Dedifferentiated amniotic fluid mesenchymal stem cell (primary cell): ENCODE measurements around the gene SELENBP1.
A peak's percentile ranks its signal among the peaks of the same experiment; 100 is the strongest.
"Not testable (repeated sequence)": the region's sequence is repeated elsewhere in the genome, so short reads cannot be mapped to it uniquely, and the experiment has no call there.

Source experiments
- DNase-seq: peaks from one replicate; pipeline ENCODE4 v3.0.0-alpha.2; 2016; ENCODE audit errors: extremely low spot score

The SELENBP1 gene

DNA sequence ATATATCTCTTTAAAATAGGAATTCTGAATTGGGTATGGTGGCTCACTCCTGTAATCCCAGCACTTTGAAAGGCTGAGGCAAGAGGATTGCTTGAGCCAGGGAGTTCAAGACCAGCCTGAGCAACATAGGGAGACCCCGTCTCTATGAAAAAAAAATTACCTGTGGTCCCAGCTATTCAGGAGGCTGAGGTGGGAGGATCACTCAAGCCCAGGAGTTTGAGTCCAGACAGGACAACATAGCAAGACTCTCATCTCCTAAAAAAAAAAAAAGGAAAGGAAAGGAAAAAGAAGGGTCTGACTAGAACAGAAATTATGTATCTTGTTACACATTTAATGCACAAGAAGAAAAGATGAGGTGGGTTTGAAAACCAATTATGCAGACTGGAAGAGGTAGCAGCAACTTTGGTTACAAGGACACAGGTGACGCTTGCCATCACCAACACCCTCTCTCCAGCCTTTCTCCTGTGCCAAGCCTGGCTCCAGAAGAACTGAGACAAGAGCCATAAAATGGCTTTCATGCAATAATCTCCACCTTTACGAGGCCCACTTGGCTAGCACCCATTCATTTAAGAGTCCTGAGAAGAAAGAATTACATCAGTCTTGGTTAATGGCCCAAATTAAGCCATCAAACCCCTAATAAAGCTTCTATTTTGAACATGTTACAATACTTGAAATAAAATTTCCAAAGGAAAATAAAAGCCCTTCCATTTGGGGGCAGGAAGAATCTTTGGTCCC lies 4.8 kb upstream of the SELENBP1 start:
- no peak for DNase-seq

DNA sequence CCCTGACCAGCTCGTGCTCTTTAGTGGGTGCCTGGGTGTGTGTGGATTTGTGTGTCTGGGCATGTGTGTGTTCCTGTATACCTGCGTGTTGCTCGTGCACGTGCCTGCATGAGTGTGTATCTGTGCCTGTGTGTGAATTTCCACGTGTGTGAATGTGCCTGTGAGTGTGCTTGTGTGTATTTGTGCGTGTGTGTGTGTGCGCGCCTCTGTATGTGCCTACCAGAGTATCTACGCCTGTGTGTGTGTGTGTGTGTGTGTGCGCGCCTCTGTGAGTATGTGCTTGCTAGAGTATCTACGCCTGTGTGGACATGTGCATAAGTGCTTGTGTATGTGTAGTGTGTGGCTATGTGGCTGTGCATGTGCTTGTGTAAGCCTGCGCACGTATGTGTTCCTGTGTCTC lies 691 bp upstream of the SELENBP1 start:
- DNase-seq = no peak

DNA sequence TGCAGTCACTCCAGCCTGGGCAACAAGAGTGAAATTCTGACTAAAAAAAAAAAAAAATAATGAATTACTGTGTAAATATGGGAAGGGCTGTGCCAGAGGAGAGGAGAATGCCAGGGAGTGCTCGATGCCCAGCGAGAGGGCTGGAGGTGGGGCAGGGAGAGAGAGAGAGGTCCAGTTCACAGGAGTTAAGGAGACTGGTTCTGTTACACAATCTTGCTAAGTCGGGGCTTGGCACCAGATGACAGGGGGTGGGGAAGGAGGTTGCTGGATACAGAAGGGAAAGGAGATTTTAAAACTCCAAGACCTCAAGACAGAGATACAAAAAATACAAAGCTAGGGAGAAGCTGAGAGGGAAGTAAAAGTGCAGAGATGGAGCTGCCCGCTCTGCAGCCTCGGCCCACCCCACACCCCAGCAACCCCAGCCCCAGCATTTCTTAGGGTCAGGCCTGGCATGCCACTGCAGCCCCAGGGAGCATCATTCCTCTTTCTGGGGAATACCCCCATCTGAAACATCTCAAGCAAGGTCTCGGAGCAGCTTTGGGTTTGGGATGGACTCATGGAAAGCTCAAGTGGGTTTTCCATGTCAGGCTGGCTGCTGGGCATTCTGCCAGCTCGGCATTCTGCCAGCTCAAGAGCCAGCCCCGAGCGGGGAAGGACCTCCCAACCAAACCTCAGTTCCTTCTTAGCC lies 991 bp downstream of the SELENBP1 start:
- DNase-seq = no peak

GRCh38 chr1:151370211-151370911 lies 2.1 kb downstream of the SELENBP1 start:
- DNase-seq = no peak

DNA sequence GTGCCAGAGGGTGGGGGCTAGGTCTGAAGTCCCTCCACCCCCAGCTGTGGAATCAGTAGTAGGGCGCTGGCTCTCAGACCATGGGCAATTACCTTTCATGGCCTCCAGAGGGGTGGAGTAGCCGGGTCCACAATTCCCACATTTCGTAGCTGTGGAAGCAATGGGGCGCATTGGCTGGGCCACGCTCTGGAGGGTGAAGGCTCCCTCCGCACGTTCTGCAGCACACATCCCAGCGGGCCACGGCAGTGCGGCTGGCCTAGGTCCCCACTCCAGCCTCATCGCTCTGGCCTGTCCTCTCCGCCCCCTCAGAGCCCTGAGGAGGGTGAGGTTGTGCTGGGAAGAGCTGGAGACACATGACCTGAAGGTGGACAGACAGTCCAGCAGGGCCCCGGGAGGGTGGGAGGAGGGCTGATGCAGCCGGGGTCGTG lies 2.9 kb downstream of the SELENBP1 start:
- no peak for DNase-seq

- DNase-seq = no peak
Measured at GRCh38 chr1:151369302-151369610, 3.2 kb downstream of the SELENBP1 start.

GRCh38 chr1:151368393-151369301 lies 3.9 kb downstream of the SELENBP1 start:
- DNase-seq = no peak

DNA sequence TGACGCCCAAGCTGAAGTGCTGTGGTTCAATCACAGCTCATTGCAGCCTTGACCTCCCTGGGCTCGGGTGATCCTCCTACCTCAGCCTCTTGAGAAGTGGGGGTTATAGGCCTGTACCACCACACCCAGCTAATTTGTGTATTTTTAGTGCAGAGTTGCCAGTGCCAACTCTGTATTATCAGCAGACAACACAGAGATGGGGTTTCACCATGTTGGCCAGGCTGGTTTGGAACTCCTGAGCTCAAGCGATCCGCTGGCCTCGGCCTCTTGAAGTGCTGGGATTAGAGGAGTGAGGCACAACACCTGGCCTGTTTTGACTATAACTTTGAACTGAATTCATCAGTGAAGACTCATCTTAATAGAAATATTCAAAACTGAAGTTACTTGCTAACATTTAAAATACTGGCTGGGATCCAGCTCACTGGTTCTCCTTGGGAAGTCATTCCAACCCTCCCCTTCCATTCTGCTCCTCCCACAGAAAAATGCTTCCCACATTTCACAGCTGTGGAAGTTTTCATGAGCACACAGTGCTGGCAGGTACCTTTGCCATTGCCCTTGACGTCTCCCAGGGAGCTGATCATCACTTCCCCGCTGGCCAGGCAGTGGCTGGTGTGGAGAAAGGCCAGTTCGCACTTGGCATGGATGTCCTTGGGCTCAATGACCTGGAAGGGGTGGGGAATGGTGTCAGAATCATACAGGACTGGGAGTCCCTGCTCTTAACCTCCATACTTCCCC lies 4.7 kb downstream of the SELENBP1 start:
- no peak for DNase-seq

- no peak for DNase-seq
Measured at GRCh38 chr1:151364996-151365395, 7.5 kb downstream of the SELENBP1 start.

DNA sequence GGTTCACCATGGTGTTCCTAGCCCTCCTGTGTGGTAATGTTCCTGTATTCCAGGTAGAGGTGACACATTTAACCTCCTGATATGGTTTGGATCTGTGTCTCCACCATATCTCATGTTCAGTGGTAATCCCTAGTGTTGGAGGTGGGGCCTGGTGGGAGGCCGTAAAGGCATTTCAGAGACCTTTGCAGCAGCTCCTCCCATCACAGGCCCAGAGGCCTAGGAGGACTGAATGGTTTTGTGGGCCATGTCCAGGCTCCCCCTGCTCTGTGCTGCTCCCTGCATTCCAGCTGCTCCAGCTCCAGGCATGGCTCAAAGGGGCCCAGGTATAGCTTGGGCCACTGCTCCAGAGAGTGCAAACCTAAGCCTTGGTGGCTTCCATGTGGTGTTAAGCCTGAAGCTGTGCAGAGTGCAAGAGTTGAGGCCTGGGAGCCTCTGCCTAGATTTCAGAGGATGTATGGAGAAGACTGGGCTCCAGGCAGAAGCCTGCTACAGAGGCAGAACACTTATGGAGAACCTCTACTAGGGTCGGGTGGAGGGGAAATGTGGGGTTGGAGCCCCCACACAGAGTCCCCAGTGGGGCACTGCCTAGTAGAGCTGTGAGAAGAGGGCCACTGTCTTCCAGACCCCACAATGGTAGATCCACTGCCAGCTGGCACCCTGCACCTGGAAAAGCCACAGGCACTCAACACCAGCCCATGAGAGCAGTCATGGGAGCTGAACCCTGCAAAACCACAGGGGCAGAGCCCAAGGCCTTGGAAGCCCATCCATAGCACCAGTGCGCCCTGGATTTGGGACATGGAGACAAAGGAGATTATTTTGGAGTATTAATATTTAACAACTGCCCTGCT lies 10.0 kb downstream of the SELENBP1 start:
- DNase-seq = no peak

GRCh38 chr1:151361883-151362282 lies 10.6 kb downstream of the SELENBP1 start:
- no peak for DNase-seq

GRCh38 chr1:151356696-151357095 lies 15.8 kb downstream of the SELENBP1 start:
- DNase-seq = no peak

DNA sequence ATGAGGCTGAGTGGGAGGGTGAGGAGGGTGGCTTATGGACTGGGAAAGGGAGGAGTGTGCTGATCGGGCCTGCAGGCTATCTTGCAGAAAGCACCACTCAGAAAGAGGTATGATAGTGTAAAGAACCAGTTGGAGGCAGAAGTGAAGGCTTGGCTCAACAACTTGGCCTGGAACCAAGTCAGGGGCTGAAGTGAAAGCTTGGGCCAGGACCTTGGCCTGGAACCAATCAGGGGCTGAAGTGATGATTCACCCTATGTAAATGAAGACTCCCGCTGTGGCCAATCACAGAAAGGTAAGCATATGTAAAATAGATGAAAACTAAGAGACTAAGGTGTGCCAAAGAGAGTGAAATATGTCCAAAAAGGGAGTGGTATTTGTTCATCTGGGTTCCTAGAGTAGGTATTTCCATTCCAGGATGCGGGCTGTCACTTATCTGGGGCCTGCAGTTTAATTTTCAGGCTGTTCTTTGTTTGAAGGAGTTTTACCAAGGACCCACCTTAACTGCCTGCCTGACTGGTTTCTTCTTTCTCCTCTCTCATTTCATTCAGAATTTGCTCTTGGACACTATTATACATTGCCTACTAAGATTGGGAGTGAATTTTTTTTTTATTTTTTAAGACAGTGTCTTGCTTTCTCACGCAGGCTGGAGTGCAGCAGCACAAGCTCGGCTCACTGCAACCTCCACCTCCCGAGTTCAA lies 20.3 kb downstream of the SELENBP1 start:
- no peak for DNase-seq

- DNase-seq = not testable (repeated sequence)
Measured at GRCh38 chr1:151350323-151350722, 22.2 kb downstream of the SELENBP1 start.

DNA sequence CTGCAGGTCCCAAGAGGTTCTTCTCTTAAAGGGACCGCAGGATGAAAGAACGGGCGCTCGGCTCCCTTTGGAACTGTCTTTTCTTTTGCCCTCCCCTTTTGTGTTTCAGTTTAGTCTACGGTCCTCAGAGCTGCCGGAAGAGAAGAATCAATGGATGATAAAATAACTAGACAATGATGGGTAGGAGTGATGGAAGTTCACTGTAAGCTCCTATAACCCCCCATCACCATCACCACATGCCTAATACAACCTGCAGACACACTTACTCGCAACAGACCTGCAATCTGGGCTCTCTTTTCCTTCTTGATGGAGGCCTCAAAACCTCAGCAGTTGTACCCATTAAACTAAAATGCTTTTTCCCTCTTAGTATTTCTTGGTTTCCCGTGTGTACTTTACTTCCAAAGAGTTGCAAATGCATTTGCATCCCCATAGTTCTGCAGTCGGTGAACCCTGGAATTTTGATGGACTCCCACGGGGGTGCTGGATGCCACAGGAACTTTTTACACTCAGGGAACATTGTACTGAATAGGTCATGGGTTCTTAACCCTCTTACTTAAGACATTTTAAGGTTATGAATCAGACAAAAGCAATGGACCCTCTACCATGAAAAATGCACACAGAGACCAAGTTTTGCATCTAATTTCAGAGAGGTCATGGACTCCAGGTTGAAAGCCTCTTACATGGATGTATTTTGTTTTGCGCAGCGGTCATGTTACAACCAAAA lies 24.8 kb downstream of the SELENBP1 start:
- DNase-seq = no peak

DNA sequence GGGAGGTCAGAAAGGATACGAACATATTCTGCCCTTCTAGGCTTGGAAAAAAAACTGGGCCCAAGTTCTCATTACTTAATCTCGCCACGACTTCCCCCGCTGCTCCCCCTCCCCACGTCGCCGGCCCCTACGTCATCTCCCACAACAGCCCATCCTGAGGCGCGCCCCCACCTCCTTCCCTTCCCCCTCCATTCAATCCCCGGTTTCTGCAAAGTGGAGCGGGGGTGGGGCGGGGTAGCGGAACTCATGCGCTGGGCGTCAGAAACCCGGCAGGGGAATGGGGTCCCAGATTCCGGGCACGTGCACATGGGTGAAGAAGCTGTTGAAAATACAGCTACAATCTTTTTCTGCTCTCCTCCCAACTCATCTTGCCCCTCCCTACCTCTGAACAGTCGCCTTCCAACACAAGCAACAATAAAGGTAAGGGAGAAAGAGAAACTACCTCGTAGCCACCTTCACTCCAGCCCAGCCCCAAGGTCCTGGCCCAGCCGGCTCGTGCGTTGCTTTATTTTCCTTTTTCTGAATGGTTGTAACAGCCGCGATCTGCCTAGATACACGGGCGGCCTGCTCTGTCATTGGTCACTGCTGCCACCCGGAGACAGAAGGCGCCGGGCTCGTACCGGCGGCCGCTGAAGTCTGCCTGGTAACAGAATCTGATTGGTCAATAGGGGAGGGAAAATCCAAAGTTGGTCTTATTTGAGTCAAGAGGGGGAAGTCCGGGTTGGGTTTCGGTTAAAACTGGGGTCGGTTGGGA lies 25.6 kb downstream of the SELENBP1 start, which contains the start of gene RFX5:
Gene RFX5, minus strand, starts transcription at position 484 of the 754 bp plus-strand sequence. CDS start 932 bp downstream, outside the sequence.
- peak; percentile 96 for DNase-seq

DNA sequence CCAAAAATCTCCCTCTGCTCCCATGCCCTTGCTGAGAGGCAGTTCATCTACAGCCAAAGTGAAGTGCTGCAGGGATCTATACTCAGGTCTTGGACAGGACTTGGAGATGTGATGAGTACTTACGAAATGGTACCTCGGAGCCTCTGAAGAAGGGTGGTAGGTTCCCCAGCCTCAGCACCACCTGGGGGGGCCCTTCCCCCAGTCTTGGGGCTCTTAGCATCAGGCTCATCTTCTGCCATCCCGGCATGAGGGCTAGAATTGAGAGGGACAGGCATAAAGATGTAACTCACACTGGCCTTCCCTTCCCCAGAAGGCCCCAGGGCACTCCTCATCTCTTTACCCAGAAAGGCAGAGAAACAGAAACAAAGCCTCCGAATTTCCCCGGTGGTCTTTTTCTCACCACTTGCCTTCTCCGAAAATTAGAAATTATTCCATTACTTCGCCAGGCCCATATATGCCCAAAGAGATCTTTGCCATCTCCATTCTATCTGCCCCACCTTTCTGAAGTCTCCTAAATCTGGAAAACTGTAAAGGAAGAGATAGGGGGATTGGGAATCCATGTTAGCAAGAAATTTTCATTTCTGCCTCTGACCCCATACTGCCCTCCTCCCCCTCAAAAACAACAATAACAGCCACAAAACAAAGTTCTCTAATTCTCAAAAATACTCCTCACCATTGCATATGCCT lies 26.3 kb downstream of the SELENBP1 start:
- DNase-seq = no peak
